HepG2 (cell line): ENCODE measurements around the gene TUFM. TPM values are rescaled to one million over a fixed set of nuclear protein-coding genes. Genes with fewer than 3 reads are reported as not detected.

Experiments
- GMEB2 ChIP-seq: IDR thresholded peaks from 2 replicates; pipeline ENCODE4 v1.6.1; 2016; ENCODE audit warnings: missing biosample characterization, missing genetic modification reagents, low read depth
- KMT2B ChIP-seq: IDR thresholded peaks from 2 replicates; pipeline ENCODE4 v1.6.1; 2016; ENCODE audit warnings: missing genetic modification reagents, missing compliant biosample characterization
- PAX8 ChIP-seq: sonication (generic); formaldehyde crosslinking; IDR thresholded peaks from 2 replicates; pipeline ENCODE4 v1.8.0; 2022; ENCODE audit warnings: mild to moderate bottlenecking, missing genetic modification reagents, borderline replicate concordance
- POLR2A ChIP-seq, 2 experiments: IDR thresholded peaks; 2 replicates each; pipeline ENCODE4 v1.6.1; 2011; ENCODE audit warnings: low read depth in 2 of 2, low read length in 2 of 2, mild to moderate bottlenecking in 1 of 2, moderate library complexity in 1 of 2; ENCODE audit not compliant: insufficient read depth in 1 of 2
- POLR2G ChIP-seq: fragments of 200-400 bp; formaldehyde crosslinking; IDR thresholded peaks from 2 replicates; pipeline ENCODE4 v1.6.1; 2018; ENCODE audit warnings: mild to moderate bottlenecking, low read depth, low read length, moderate library complexity
- RAD21 ChIP-seq: fragments of 450-650 bp; formaldehyde crosslinking; IDR thresholded peaks from 2 replicates; pipeline ENCODE4 v1.5.0; 2020; ENCODE audit warnings: mild to moderate bottlenecking
- ZNF281 ChIP-seq: sonication (generic); formaldehyde crosslinking; IDR thresholded peaks from 2 replicates; pipeline ENCODE4 v1.4.0; 2020; ENCODE audit warnings: missing genetic modification reagents, borderline replicate concordance
- ZNF800 ChIP-seq: sonication (generic); formaldehyde crosslinking; IDR thresholded peaks from 2 replicates; pipeline ENCODE4 v1.4.0; 2020; ENCODE audit warnings: missing genetic modification reagents
- polyA plus RNA-seq, 8 experiments: library from polyadenylated mRNA; depleted of rRNA in 3 of 8; stranded (reverse) in 7 of 8; unstranded in 1 of 8; fragments of >200 nt; fragmentation: Illumina TruSeq in 4 of 8; extraction: Trizol in 4 of 8; gene quantifications; 2 replicates each; pipeline versions ENCODE4 v1.2.1 to v1.2.3, GENCODE V29; 2011 to 2016; ENCODE audit warnings: low read depth in 4 of 8, missing spikeins in 1 of 8, mixed read lengths in 1 of 8; ENCODE audit not compliant: insufficient read depth in 1 of 8
- total RNA-seq, 5 experiments: library from RNA; depleted of rRNA; stranded (reverse); fragments of >200 nt; fragmentation: Illumina TruSeq; extraction: Trizol; gene quantifications; 2 replicates each; pipeline ENCODE4 v1.2.3, GENCODE V29; 2016; ENCODE audit warnings: low read depth in 1 of 5
- TF ChIP-seq, protein P1 (sequence below): IDR thresholded peaks from 2 replicates; pipeline ENCODE4 v1.6.1; 2012; ENCODE audit warnings: low read length, improper control_type of control experiment

The TUFM gene
- total and polyA plus RNA-seq, 2 of the 13 experiments (the other 11 are each of a cell fraction or from before 2014, with no cell fraction given) = 206 to 298 TPM

DNA sequence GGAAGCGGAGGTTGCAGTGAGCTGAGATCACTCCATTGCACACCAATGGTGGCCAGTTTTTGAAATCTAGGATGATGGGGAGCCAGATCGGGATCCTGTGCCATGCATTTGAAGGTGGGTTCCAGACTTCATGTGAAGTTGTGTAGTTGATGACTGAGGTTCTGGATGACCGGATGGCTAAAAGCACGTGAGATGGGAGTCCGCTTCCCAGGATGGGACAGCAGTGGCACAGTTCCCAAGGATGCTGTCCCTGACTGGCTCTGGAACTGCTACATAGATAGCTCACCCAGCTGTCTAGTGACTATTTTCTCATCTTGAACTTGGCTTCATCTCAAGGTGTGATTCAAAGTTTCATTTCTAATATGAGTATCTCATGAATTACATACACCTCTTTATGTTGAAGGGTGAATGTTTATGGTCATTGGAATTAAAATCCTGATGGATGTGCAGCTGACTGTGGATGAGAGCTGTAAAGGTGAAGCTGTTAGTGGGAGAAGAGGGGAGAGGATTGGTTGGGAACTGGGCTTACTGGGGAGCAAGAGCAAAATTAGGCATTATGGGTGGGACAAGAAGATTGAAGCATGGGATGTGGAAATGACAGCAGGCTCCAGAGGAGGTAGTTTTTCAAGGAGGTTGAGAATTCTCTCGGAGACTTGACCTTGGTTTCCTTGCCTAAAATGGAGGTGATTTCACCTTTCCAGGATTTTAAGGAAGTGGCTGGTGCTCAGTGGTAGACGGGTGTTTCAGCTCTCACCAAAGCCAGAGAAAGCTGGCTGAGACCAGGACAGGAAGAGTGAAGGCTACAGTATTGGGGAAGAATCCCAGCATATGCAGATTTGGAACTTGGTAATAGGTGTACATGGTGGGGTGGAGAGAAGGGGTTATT, 8.2 kb downstream of the TUFM start (continued):
- TF ChIP-seq, protein P1, sequence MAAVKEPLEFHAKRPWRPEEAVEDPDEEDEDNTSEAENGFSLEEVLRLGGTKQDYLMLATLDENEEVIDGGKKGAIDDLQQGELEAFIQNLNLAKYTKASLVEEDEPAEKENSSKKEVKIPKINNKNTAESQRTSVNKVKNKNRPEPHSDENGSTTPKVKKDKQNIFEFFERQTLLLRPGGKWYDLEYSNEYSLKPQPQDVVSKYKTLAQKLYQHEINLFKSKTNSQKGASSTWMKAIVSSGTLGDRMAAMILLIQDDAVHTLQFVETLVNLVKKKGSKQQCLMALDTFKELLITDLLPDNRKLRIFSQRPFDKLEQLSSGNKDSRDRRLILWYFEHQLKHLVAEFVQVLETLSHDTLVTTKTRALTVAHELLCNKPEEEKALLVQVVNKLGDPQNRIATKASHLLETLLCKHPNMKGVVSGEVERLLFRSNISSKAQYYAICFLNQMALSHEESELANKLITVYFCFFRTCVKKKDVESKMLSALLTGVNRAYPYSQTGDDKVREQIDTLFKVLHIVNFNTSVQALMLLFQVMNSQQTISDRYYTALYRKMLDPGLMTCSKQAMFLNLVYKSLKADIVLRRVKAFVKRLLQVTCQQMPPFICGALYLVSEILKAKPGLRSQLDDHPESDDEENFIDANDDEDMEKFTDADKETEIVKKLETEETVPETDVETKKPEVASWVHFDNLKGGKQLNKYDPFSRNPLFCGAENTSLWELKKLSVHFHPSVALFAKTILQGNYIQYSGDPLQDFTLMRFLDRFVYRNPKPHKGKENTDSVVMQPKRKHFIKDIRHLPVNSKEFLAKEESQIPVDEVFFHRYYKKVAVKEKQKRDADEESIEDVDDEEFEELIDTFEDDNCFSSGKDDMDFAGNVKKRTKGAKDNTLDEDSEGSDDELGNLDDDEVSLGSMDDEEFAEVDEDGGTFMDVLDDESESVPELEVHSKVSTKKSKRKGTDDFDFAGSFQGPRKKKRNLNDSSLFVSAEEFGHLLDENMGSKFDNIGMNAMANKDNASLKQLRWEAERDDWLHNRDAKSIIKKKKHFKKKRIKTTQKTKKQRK = no peak
- TF ChIP-seq RAD21 = 0 out of 2 replicates have a peak, but pooled peaks have one; percentile 13
- no peak for TF ChIP-seq ZNF281
- TF ChIP-seq GMEB2 (CRISPR knock-in tag) = no peak
- peak in 1 of 2 experiments; percentile 51; a peak in 2 of 4 replicates for TF ChIP-seq POLR2A (IDR thresholded peaks at IDR 0.05; ENCODE audit: insufficient read depth in 1 of 2, low read depth in 2 of 2, low read length in 2 of 2)
- no peak for TF ChIP-seq ZNF800
- no peak for TF ChIP-seq PAX8
- TF ChIP-seq POLR2G = peak; percentile 71; the same call in 1 of the 2 replicates
- TF ChIP-seq KMT2B (CRISPR knock-in tag) = no peak
